ENCODE measurements around the gene ZNF621.
"Not testable (repeated sequence)": the region's sequence is repeated elsewhere in the genome, so short reads cannot be mapped to it uniquely, and the experiment has no call there.

Gene ZNF621

GRCh38 chr3:40557575-40558161 is 32.9 kb downstream of the ZNF621 start:
- no peaks in the 10 kb centered on the region for H3K9me3 ChIP-seq (ENCODE audit: insufficient read depth, low read length)
- H3K4me3 ChIP-seq (ENCODE audit: insufficient read depth, low read length, poor library complexity, severe bottlenecking): no peak overlapping the region
- H3K27me3 ChIP-seq (ENCODE audit: low read length): no peaks in the 10 kb centered on the region
- H4K20me1 ChIP-seq (ENCODE audit: low read depth, low read length): no peaks in the 10 kb centered on the region
- H2AFZ ChIP-seq (ENCODE audit: low read depth, low read length, severe bottlenecking): no peak overlapping the region
- H3K79me2 ChIP-seq (ENCODE audit: insufficient read depth, low read length): no peaks in the 10 kb centered on the region
- H3K9me2 ChIP-seq (replicated peaks; ENCODE audit: insufficient read depth, low read length): no peaks in the 10 kb centered on the region
- no peaks in the 10 kb centered on the region for H3F3A ChIP-seq (ENCODE audit: insufficient read depth)
- no peak overlapping the region for H3K9ac ChIP-seq (ENCODE audit: low read length)
- H3K4me2 ChIP-seq (ENCODE audit: low read depth, low read length, poor library complexity, severe bottlenecking): no peak overlapping the region
- no peak overlapping the region for H3K27ac ChIP-seq (ENCODE audit: low read depth, low read length)
- TF ChIP-seq CTCF (IDR thresholded peaks at IDR 0.05; ENCODE audit: insufficient read depth, low read length, poor library complexity, severe bottlenecking) (no peak), EZH2phosphoT487 (conservative IDR thresholded peaks at IDR 0.05; ENCODE audit: low read length) (no peak)
- no peaks in the 10 kb centered on the region for H3K36me3 ChIP-seq (ENCODE audit: low read length)

GRCh38 chr3:40562482-40562881 is 37.7 kb downstream of the ZNF621 start:
- H3K36me3 ChIP-seq (ENCODE audit: low read length); H3F3A ChIP-seq (ENCODE audit: insufficient read depth); H3K9ac ChIP-seq (ENCODE audit: low read length); H2AFZ ChIP-seq (ENCODE audit: low read depth, low read length, severe bottlenecking); H3K4me3 ChIP-seq (ENCODE audit: insufficient read depth, low read length, poor library complexity, severe bottlenecking); H3K4me2 ChIP-seq (ENCODE audit: low read depth, low read length, poor library complexity, severe bottlenecking); H3K9me3 ChIP-seq (ENCODE audit: insufficient read depth, low read length); H3K79me2 ChIP-seq (ENCODE audit: insufficient read depth, low read length); H3K27ac ChIP-seq (ENCODE audit: low read depth, low read length); H3K27me3 ChIP-seq (ENCODE audit: low read length); H4K20me1 ChIP-seq (ENCODE audit: low read depth, low read length); H3K9me2 ChIP-seq (replicated peaks; ENCODE audit: insufficient read depth, low read length): not testable (repeated sequence)

GRCh38 chr3:40565629-40566028 is 40.9 kb downstream of the ZNF621 start:
- not testable (repeated sequence) for H3K9ac ChIP-seq (ENCODE audit: low read length); H3K9me3 ChIP-seq (ENCODE audit: insufficient read depth, low read length); H3K36me3 ChIP-seq (ENCODE audit: low read length); H4K20me1 ChIP-seq (ENCODE audit: low read depth, low read length); H3F3A ChIP-seq (ENCODE audit: insufficient read depth); H3K4me3 ChIP-seq (ENCODE audit: insufficient read depth, low read length, poor library complexity, severe bottlenecking); H3K4me2 ChIP-seq (ENCODE audit: low read depth, low read length, poor library complexity, severe bottlenecking); H3K9me2 ChIP-seq (replicated peaks; ENCODE audit: insufficient read depth, low read length); H3K79me2 ChIP-seq (ENCODE audit: insufficient read depth, low read length); H3K27me3 ChIP-seq (ENCODE audit: low read length); H3K27ac ChIP-seq (ENCODE audit: low read depth, low read length); H2AFZ ChIP-seq (ENCODE audit: low read depth, low read length, severe bottlenecking)

- no peak overlapping the region for H3K9ac ChIP-seq (ENCODE audit: low read length)
- no peak overlapping the region for H3K4me3 ChIP-seq (ENCODE audit: insufficient read depth, low read length, poor library complexity, severe bottlenecking)
- no peak overlapping the region for H2AFZ ChIP-seq (ENCODE audit: low read depth, low read length, severe bottlenecking)
Observed at GRCh38 chr3:40566694-40567093, 41.9 kb downstream of the ZNF621 start.

More at GRCh38 chr3:40566694-40567093, 41.9 kb downstream of the ZNF621 start:
- no peaks in the 10 kb centered on the region for H3K36me3 ChIP-seq (ENCODE audit: low read length)
- 0 out of 2 replicates have a peak, but pooled peaks cover 5% of the 10 kb centered on the region for H3K9me3 ChIP-seq (ENCODE audit: insufficient read depth, low read length)
- no peak overlapping the region for H3K27ac ChIP-seq (ENCODE audit: low read depth, low read length)
- no peaks in the 10 kb centered on the region for H3K79me2 ChIP-seq (ENCODE audit: insufficient read depth, low read length)
- H3K4me2 ChIP-seq (ENCODE audit: low read depth, low read length, poor library complexity, severe bottlenecking): no peak overlapping the region
- H3F3A ChIP-seq (ENCODE audit: insufficient read depth): no peaks in the 10 kb centered on the region
- no peaks in the 10 kb centered on the region for H3K27me3 ChIP-seq (ENCODE audit: low read length)
- no peaks in the 10 kb centered on the region for H4K20me1 ChIP-seq (ENCODE audit: low read depth, low read length)
- TF ChIP-seq EZH2phosphoT487 (conservative IDR thresholded peaks at IDR 0.05; ENCODE audit: low read length) (no peak), CTCF (IDR thresholded peaks at IDR 0.05; ENCODE audit: insufficient read depth, low read length, poor library complexity, severe bottlenecking) (no peak)
- no peaks in the 10 kb centered on the region for H3K9me2 ChIP-seq (replicated peaks; ENCODE audit: insufficient read depth, low read length)

Measured in SU-DHL-6 (cell line).